ENCODE results near the gene COL16A1. TPM values are rescaled to one million over a fixed set of nuclear protein-coding genes. Genes with fewer than 3 reads are reported as not detected.

The COL16A1 gene
- total and polyA plus RNA-seq, 2 of the 13 experiments (the other 11 are each of a cell fraction or from before 2014, with no cell fraction given) = 4.3 to 12.2 TPM

- FAIRE-seq (no peak), ATAC-seq (no peak), DNase-seq (ENCODE audit: low spot score) (no peak)
- CTCF ChIA-PET (ENCODE audit: low intra/inter-chr PET ratio, low total read pairs) = no interaction called here
- 91% methylated on average over 5 of the region's 11 CpGs for WGBS (ENCODE audit: low lambda C conversion rate)
- TF ChIP-seq ZMYM4 (CRISPR knock-in tag; IDR thresholded peaks at IDR 0.05) (no peak), IKZF1 (IDR thresholded peaks at IDR 0.05) (no peak), ZNF7 (CRISPR knock-in tag; IDR thresholded peaks at IDR 0.05) (no peak)
- BruUV-seq (replicated peaks) = no TSS peak
- H3K4me2 ChIP-seq (ENCODE audit: low read depth, low read length) = no peak overlapping the region
- no peak overlapping the region for H2AFZ ChIP-seq (ENCODE audit: low read length)
- no peaks in the 10 kb centered on the region for H3K27me3 ChIP-seq (ENCODE audit: control insufficient read depth in 1 of 2, insufficient read depth in 2 of 2, low read length in 2 of 2)
- no peak overlapping the region for H3K4me3 ChIP-seq (replicated peaks in 1 of 3; ENCODE audit: insufficient read depth in 1 of 3, low read depth in 2 of 3, low read length in 3 of 3)
- intact Hi-C loops (cut with micrococcal nuclease; ENCODE audit: unreplicated experiment) = no loop called here
- in situ Hi-C loops (cut with HindIII; ENCODE audit: extremely low pct_ligation_motif_present, low pct_unique_long_range_greater_than_20kb) = no loop called here
- no peak overlapping the region for H3K9ac ChIP-seq (ENCODE audit: insufficient read depth, low read depth, low read length)
- H3K79me2 ChIP-seq (ENCODE audit: insufficient read depth, low read length) = no peaks in the 10 kb centered on the region
- POLR2A ChIA-PET = interaction anchor here (1.3 kb wide), 1 partner anchor 10 kb away, joined by 3 read pairs; no protein-coding TSS in a partner anchor
- no peaks in the 10 kb centered on the region for H3K9me3 ChIP-seq (ENCODE audit: low read length)
- no peaks in the 10 kb centered on the region for H3K4me1 ChIP-seq (ENCODE audit: insufficient read depth, low read length)
- no peaks in the 10 kb centered on the region for H4K20me1 ChIP-seq (ENCODE audit: insufficient read depth, low read length)
- no peak overlapping the region for H3K27ac ChIP-seq (ENCODE audit: extremely low read length, insufficient read depth, low read length)
- peaks cover 28 to 47% of the 10 kb centered on the region in 2 experiments; a peak in 4 of 5 replicates for H3K36me3 ChIP-seq (replicated peaks in 1 of 2; ENCODE audit: control insufficient read depth in 1 of 2, insufficient read depth in 2 of 2, low read length in 2 of 2)
Observed at GRCh38 chr1:31627930-31628559, 75.8 kb downstream of the COL16A1 start.

GRCh38 chr1:31627301-31627929, 76.4 kb downstream of the COL16A1 start:
- Histone ChIP-seq H3K79me2 (ENCODE audit: insufficient read depth, low read length) (no peaks in the 10 kb centered on the region), H3K9ac (ENCODE audit: insufficient read depth, low read depth, low read length) (no peak overlapping the region), H3K27ac (ENCODE audit: extremely low read length, insufficient read depth, low read length) (no peak overlapping the region), H3K27me3 (ENCODE audit: control insufficient read depth in 1 of 2, insufficient read depth in 2 of 2, low read length in 2 of 2) (no peaks in the 10 kb centered on the region), H3K4me2 (ENCODE audit: low read depth, low read length) (no peak overlapping the region), H2AFZ (ENCODE audit: low read length) (no peak overlapping the region), H3K4me3 (replicated peaks in 1 of 3; ENCODE audit: insufficient read depth in 1 of 3, low read depth in 2 of 3, low read length in 3 of 3) (no peak overlapping the region), H3K9me3 (ENCODE audit: low read length) (no peaks in the 10 kb centered on the region), H4K20me1 (ENCODE audit: insufficient read depth, low read length) (no peaks in the 10 kb centered on the region), H3K4me1 (ENCODE audit: insufficient read depth, low read length) (no peaks in the 10 kb centered on the region), H3K36me3 (replicated peaks in 1 of 2; ENCODE audit: control insufficient read depth in 1 of 2, insufficient read depth in 2 of 2, low read length in 2 of 2) (peaks cover 23 to 41% of the 10 kb centered on the region in 2 experiments; a peak in 4 of 5 replicates)
- DNase-seq (ENCODE audit: low spot score) = no peak
- BruUV-seq (replicated peaks) = no TSS peak
- ChIA-PET POLR2A (interaction anchor here (1.3 kb wide), 1 partner anchor 9 kb away, joined by 3 read pairs; no protein-coding TSS in a partner anchor), CTCF (ENCODE audit: low intra/inter-chr PET ratio, low total read pairs) (no interaction called here)
- intact Hi-C loops (cut with micrococcal nuclease; ENCODE audit: unreplicated experiment) = no loop called here
- 91% methylated on average over 10 of the region's 13 CpGs for WGBS (ENCODE audit: low lambda C conversion rate)
- no peak for ATAC-seq
- no peak for FAIRE-seq
- in situ Hi-C loops (cut with HindIII; ENCODE audit: extremely low pct_ligation_motif_present, low pct_unique_long_range_greater_than_20kb) = no loop called here
- TF ChIP-seq SOX6 (IDR thresholded peaks at IDR 0.05) (no peak), SOX6 (CRISPR knock-in tag; IDR thresholded peaks at IDR 0.05) (no peak)
